ENCODE results near the gene MED29. TPM values are rescaled to one million over a fixed set of nuclear protein-coding genes. Genes with fewer than 3 reads are reported as not detected.

MED29 gene
- total and polyA plus RNA-seq, 2 of the 13 experiments (the other 11 are each of a cell fraction or from before 2014, with no cell fraction given), result 14.0 to 19.7 TPM

- TF ChIP-seq E2F2 (CRISPR knock-in tag; IDR thresholded peaks at IDR 0.05; ENCODE audit: borderline replicate concordance) (no peak), ZNF205 (CRISPR knock-in tag; IDR thresholded peaks at IDR 0.05) (no peak), ZNF501 (CRISPR knock-in tag; IDR thresholded peaks at IDR 0.05) (no peak), MXD3 (CRISPR knock-in tag; IDR thresholded peaks at IDR 0.05) (no peak), ZSCAN20 (CRISPR knock-in tag; IDR thresholded peaks at IDR 0.05; ENCODE audit: borderline replicate concordance) (no peak), ZBTB4 (CRISPR knock-in tag; IDR thresholded peaks at IDR 0.05; ENCODE audit: borderline replicate concordance) (no peak), ZNF331 (CRISPR knock-in tag; IDR thresholded peaks at IDR 0.05) (no peak), ZNF274 (CRISPR knock-in tag; IDR thresholded peaks at IDR 0.05) (no peak), SP140L (CRISPR knock-in tag; IDR thresholded peaks at IDR 0.05; ENCODE audit: borderline replicate concordance) (no peak), ZMAT3 (CRISPR knock-in tag; conservative IDR thresholded peaks at IDR 0.05) (no peak), ZNF468 (CRISPR knock-in tag; IDR thresholded peaks at IDR 0.05) (no peak), RFX5 (IDR thresholded peaks at IDR 0.05; ENCODE audit: low read depth, low read length) (no peak), ZNF564 (CRISPR knock-in tag; IDR thresholded peaks at IDR 0.05) (no peak), BHLHE40 (IDR thresholded peaks at IDR 0.05; ENCODE audit: low read length) (no peak), ZNF777 (CRISPR knock-in tag; IDR thresholded peaks at IDR 0.05) (no peak), NFYC (CRISPR knock-in tag; IDR thresholded peaks at IDR 0.05) (no peak), CHD2 (IDR thresholded peaks at IDR 0.05; ENCODE audit: low read depth, low read length) (no peak), ZNF253 (CRISPR knock-in tag; IDR thresholded peaks at IDR 0.05; ENCODE audit: borderline replicate concordance) (no peak), GATAD2A (CRISPR knock-in tag; IDR thresholded peaks at IDR 0.05) (no peak), ZNF549 (CRISPR knock-in tag; IDR thresholded peaks at IDR 0.05) (no peak)
- TF ChIP-seq, protein P1, sequence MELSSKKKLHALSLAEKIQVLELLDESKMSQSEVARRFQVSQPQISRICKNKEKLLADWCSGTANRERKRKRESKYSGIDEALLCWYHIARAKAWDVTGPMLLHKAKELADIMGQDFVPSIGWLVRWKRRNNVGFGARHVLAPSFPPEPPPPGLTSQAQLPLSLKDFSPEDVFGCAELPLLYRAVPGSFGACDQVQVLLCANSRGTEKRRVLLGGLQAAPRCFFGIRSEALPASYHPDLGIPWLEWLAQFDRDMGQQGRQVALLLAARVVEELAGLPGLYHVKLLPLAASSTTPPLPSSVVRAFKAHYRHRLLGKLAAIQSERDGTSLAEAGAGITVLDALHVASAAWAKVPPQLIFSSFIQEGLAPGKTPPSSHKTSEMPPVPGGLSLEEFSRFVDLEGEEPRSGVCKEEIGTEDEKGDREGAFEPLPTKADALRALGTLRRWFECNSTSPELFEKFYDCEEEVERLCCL (CRISPR knock-in tag; IDR thresholded peaks at IDR 0.05; ENCODE audit: borderline replicate concordance), result no peak
- TF ChIP-seq, protein P2, sequence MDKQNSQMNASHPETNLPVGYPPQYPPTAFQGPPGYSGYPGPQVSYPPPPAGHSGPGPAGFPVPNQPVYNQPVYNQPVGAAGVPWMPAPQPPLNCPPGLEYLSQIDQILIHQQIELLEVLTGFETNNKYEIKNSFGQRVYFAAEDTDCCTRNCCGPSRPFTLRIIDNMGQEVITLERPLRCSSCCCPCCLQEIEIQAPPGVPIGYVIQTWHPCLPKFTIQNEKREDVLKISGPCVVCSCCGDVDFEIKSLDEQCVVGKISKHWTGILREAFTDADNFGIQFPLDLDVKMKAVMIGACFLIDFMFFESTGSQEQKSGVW (CRISPR knock-in tag; IDR thresholded peaks at IDR 0.05; ENCODE audit: borderline replicate concordance), result no peak
- TF ChIP-seq, protein P3, sequence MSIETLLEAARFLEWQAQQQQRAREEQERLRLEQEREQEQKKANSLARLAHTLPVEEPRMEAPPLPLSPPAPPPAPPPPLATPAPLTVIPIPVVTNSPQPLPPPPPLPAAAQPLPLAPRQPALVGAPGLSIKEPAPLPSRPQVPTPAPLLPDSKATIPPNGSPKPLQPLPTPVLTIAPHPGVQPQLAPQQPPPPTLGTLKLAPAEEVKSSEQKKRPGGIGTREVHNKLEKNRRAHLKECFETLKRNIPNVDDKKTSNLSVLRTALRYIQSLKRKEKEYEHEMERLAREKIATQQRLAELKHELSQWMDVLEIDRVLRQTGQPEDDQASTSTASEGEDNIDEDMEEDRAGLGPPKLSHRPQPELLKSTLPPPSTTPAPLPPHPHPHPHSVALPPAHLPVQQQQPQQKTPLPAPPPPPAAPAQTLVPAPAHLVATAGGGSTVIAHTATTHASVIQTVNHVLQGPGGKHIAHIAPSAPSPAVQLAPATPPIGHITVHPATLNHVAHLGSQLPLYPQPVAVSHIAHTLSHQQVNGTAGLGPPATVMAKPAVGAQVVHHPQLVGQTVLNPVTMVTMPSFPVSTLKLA (IDR thresholded peaks at IDR 0.05), result no peak
Observed at GRCh38 chr19:39438270-39438934, 47.2 kb downstream of the MED29 start (continued).

Measured in HepG2 (cell line).